ENCODE results near the gene ADAMTS8.

- TF ChIP-seq, protein P1, sequence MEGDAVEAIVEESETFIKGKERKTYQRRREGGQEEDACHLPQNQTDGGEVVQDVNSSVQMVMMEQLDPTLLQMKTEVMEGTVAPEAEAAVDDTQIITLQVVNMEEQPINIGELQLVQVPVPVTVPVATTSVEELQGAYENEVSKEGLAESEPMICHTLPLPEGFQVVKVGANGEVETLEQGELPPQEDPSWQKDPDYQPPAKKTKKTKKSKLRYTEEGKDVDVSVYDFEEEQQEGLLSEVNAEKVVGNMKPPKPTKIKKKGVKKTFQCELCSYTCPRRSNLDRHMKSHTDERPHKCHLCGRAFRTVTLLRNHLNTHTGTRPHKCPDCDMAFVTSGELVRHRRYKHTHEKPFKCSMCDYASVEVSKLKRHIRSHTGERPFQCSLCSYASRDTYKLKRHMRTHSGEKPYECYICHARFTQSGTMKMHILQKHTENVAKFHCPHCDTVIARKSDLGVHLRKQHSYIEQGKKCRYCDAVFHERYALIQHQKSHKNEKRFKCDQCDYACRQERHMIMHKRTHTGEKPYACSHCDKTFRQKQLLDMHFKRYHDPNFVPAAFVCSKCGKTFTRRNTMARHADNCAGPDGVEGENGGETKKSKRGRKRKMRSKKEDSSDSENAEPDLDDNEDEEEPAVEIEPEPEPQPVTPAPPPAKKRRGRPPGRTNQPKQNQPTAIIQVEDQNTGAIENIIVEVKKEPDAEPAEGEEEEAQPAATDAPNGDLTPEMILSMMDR (IDR thresholded peaks at IDR 0.05): no peak
- TF ChIP-seq POLR2AphosphoS5 (IDR thresholded peaks at IDR 0.05; ENCODE audit: insufficient read depth in 1 of 2, low read depth in 1 of 2) (no peak), POLR2A (IDR thresholded peaks at IDR 0.05) (no peak)
Observed at GRCh38 chr11:130404727-130405126, 23.7 kb downstream of the ADAMTS8 start.

Measured in vagina (tissue), 2 donors.